Skeletal muscle satellite cell (primary cell): ENCODE measurements around the gene PARD3.
"Not testable (repeated sequence)": the region's sequence is repeated elsewhere in the genome, so short reads cannot be mapped to it uniquely, and the experiment has no call there.

Experiments
- H3K27me3 ChIP-seq: 2 replicates; pipeline ENCODE4 v1.7.0; 2013; ENCODE audit warnings: low read length; ENCODE audit not compliant: control insufficient read depth, insufficient read depth
- H3K36me3 ChIP-seq: 2 replicates; pipeline ENCODE4 v1.7.0; 2013; ENCODE audit warnings: mild to moderate bottlenecking, control low read depth, low read length; ENCODE audit not compliant: insufficient read depth
- H3K4me1 ChIP-seq: 2 replicates; pipeline ENCODE4 v1.7.0; 2013; ENCODE audit warnings: low read length; ENCODE audit not compliant: control insufficient read depth, insufficient read depth
- H3K4me2 ChIP-seq: 2 replicates; pipeline ENCODE4 v1.7.0; 2013; ENCODE audit warnings: mild to moderate bottlenecking, low read length
- H3K4me3 ChIP-seq: 2 replicates; pipeline ENCODE4 v1.7.0; 2013; ENCODE audit warnings: low read length
- H3K9ac ChIP-seq: 2 replicates; pipeline ENCODE4 v1.7.0; 2013; ENCODE audit warnings: mild to moderate bottlenecking, low read depth, low read length, moderate library complexity
- H3K9me3 ChIP-seq: replicated peaks from 2 replicates; pipeline ENCODE4 v1.7.0; 2013; ENCODE audit warnings: mild to moderate bottlenecking, control low read depth, low read length

PARD3 gene

DNA sequence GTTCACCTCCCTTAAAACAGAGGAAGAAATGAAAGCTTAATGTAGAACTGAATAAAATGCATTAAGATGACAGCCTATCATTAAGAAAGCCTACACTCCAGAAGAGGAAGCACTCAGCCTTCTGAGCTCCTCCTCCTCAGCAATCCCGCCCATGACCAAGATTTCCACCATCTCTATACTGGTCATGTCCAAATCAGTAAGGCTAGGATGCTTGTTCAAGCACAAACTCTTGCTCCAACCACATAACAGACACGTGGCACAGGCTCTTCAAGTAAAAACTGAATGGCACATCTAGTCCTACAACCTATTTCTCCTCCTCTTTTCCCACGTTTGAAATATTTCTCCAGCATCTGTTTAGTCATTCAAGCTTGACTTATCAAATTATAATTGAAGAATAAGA, 454.1 kb downstream of the PARD3 start:
- Histone ChIP-seq H3K4me1 (peaks cover 6% of the 10 kb centered on the region), H3K9ac (no peak overlapping the region), H3K4me3 (no peak overlapping the region), H3K27me3 (no peaks in the 10 kb centered on the region), H3K4me2 (no peak overlapping the region), H3K9me3 (no peaks in the 10 kb centered on the region), H3K36me3 (no peaks in the 10 kb centered on the region)

- H3K36me3 ChIP-seq: no peaks in the 10 kb centered on the region
- H3K4me3 ChIP-seq: no peak overlapping the region
- no peak overlapping the region for H3K4me2 ChIP-seq
- peaks cover 6% of the 10 kb centered on the region for H3K4me1 ChIP-seq
- H3K27me3 ChIP-seq: no peaks in the 10 kb centered on the region
- H3K9ac ChIP-seq: no peak overlapping the region
- no peaks in the 10 kb centered on the region for H3K9me3 ChIP-seq
These were observed 455.7 kb downstream of the PARD3 start for GRCh38 chr10:34359435-34359813.

DNA sequence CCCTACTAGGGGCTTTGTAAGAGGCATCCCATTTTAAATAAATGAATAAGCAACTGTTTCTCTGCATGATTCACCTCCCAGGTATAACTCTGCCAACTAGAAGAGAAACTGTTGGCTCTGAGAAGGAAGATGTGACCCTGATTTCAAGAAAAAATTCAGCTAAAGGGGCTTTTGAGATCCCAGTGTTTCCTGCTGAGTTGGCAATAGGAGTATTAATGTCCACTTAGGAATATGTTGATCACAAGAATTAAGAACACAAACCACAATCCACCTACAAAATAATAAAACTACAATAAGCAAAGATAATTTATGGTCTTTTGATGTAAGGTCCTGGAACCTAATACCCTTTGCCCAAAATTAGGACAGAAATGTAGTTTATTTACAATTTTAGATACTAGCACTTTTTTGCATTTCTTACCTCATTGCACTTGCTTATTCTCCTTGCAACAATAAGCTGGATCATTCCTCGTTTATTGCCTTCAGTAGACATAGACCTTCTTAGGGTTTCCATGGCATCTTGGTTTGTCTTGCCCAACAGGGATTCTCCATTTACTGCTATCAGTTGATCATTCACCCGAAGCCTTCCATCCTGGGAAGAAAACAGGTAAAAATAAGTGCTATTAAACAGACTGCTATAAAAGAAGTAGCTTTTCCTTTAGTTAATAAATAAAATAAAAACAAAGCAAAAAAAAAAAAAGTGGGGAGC, 456.2 kb downstream of the PARD3 start:
- Histone ChIP-seq H3K4me2 (no peak overlapping the region), H3K9me3 (no peaks in the 10 kb centered on the region), H3K4me3 (no peak overlapping the region), H3K9ac (no peak overlapping the region), H3K36me3 (no peaks in the 10 kb centered on the region), H3K27me3 (no peaks in the 10 kb centered on the region), H3K4me1 (peaks cover 3% of the 10 kb centered on the region)

DNA sequence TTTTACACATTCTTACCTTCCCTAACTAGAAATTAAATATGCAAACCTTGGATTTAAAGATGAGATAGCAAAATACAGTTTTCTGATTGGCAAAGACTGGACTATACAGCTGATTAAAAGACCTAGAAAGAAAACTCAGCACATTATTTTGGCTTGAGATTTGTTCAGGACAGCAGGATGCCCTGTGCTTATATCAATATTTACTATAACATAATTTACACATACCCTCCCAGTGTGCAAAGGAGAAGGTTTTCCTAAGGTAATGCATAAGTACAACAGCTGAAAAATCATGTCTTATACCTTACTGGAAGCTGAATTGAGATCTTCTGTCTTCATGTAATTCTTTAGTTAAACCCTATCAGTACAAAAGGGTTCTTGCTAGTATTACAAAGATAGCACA, 458.6 kb downstream of the PARD3 start:
- H3K27me3 ChIP-seq: no peaks in the 10 kb centered on the region
- no peak overlapping the region for H3K4me3 ChIP-seq
- no peaks in the 10 kb centered on the region for H3K36me3 ChIP-seq
- H3K9me3 ChIP-seq: no peaks in the 10 kb centered on the region
- peaks cover 2% of the 10 kb centered on the region for H3K4me1 ChIP-seq
- no peak overlapping the region for H3K4me2 ChIP-seq
- H3K9ac ChIP-seq: no peak overlapping the region

GRCh38 chr10:34353530-34353929, 461.6 kb downstream of the PARD3 start:
- not testable (repeated sequence) for H3K4me3 ChIP-seq, H3K9me3 ChIP-seq, H3K9ac ChIP-seq, H3K4me1 ChIP-seq, H3K36me3 ChIP-seq, H3K27me3 ChIP-seq, H3K4me2 ChIP-seq

DNA sequence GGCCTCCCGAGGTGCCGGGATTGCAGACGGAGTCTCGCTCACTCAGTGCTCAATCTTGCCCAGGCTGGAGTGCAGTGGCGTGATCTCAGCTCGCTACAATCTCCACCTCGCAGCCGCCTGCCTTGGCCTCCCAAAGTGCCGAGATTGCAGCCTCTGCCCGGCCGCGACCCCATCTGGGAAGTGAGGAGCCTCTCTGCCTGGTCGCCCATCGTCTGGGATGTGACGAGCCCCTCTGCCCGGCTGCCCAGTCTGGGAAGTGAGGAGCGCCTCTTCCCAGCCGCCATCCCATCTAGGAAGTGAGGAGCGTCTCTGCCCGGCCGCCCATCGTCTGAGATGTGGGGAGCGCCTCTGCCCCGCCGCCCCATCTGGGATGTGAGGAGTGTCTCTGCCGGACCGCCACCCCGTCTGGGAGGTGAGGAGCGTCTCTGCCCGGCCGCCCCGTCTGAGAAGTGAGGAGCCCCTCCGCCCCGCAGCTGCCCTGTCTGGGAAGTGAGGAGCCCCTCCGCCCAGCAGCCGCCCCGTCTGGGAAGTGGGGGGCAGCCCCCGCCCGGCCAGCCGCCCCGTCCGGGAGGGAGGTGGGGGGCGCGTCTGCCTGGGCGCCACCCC, 462.4 kb downstream of the PARD3 start:
- H3K9ac ChIP-seq, H3K4me1 ChIP-seq, H3K4me2 ChIP-seq: not testable (repeated sequence)

DNA sequence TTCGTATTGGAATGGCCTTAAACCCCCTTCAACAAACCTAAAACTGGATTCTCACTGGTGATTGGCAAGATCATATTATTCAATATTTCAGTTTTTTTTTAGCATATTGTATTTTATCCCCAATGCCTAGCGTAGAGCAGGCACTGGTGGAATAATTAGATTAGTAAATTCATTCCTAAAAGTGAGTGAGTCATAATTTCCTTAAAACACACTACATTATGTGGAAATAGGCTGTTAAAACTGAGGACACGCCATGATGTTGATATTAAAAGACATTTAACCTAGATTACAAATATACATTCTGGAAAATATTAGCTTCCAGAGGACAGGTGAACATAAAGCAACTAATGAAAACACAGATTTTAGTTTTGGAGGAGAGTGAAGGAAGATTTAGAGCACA, 463.9 kb downstream of the PARD3 start:
- Histone ChIP-seq H3K27me3 (no peaks in the 10 kb centered on the region), H3K9me3 (no peaks in the 10 kb centered on the region), H3K36me3 (no peaks in the 10 kb centered on the region), H3K4me1 (no peaks in the 10 kb centered on the region), H3K9ac (no peak overlapping the region), H3K4me2 (no peak overlapping the region), H3K4me3 (no peak overlapping the region)

More for the DNA sequence above, 462.4 kb downstream of the PARD3 start:
- not testable (repeated sequence) for H3K4me3 ChIP-seq, H3K9me3 ChIP-seq, H3K27me3 ChIP-seq, H3K36me3 ChIP-seq

DNA sequence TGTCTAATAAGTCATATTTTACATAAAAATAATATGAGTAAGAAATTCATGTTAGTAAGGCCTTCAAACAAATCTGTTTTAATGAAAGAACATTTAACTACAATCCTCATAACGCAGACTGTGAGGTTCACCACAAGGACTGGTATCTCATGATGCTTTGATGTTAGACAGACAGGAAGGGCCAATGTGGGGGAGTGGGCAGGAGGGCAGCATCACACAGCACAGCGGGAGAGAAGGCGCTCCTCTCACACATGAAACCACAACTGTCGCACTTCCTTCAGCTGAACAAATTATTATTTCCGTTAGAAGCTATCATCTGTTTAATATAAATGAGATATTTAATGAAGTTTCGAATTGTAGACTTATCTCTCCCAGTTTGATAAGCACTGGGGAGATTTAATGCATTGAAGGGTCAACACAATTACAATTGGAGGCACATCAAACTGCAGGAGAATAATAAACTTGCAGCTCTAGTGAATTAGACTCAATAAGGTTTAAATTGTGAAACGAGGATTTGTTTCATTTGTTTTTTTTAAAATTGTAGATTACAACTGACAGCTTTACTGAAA, 466.1 kb downstream of the PARD3 start:
- H3K4me1 ChIP-seq: peaks cover 12% of the 10 kb centered on the region
- H3K27me3 ChIP-seq: no peaks in the 10 kb centered on the region
- no peak overlapping the region for H3K9ac ChIP-seq
- H3K4me3 ChIP-seq: no peak overlapping the region
- no peak overlapping the region for H3K4me2 ChIP-seq
- H3K9me3 ChIP-seq: no peaks in the 10 kb centered on the region
- no peaks in the 10 kb centered on the region for H3K36me3 ChIP-seq

- no peaks in the 10 kb centered on the region for H3K9me3 ChIP-seq
- no peak overlapping the region for H3K9ac ChIP-seq
- H3K4me1 ChIP-seq: peaks cover 19% of the 10 kb centered on the region
- no peaks in the 10 kb centered on the region for H3K27me3 ChIP-seq
- no peak overlapping the region for H3K4me2 ChIP-seq
- H3K4me3 ChIP-seq: no peak overlapping the region
- H3K36me3 ChIP-seq: no peaks in the 10 kb centered on the region
These were observed 467.1 kb downstream of the PARD3 start for GRCh38 chr10:34348021-34348420.

GRCh38 chr10:34347131-34347530, 468.0 kb downstream of the PARD3 start:
- Histone ChIP-seq H3K4me1 (peaks cover 19% of the 10 kb centered on the region), H3K9ac (no peak overlapping the region), H3K27me3 (no peaks in the 10 kb centered on the region), H3K9me3 (no peaks in the 10 kb centered on the region), H3K4me3 (no peak overlapping the region), H3K36me3 (no peaks in the 10 kb centered on the region), H3K4me2 (no peak overlapping the region)

- Histone ChIP-seq H3K4me2 (no peak overlapping the region), H3K36me3 (no peaks in the 10 kb centered on the region), H3K4me3 (no peak overlapping the region), H3K9ac (no peak overlapping the region), H3K9me3 (no peaks in the 10 kb centered on the region), H3K4me1 (peaks cover 20% of the 10 kb centered on the region), H3K27me3 (no peaks in the 10 kb centered on the region)
These were observed 468.5 kb downstream of the PARD3 start for GRCh38 chr10:34346516-34347100.
